Stimulated activated CD8-positive, alpha-beta memory T cell treated with anti-CD3 and anti-CD28 coated beads, Interleukin-4, amount 100 ng/mL, for 48 hours (primary cell): Measurements from ENCODE around the gene ACTR3.

ENCODE experiments used
- DNase-seq: peaks from one replicate; pipeline ENCODE4 v3.0.0-alpha.2; 2020

The ACTR3 gene

DNA sequence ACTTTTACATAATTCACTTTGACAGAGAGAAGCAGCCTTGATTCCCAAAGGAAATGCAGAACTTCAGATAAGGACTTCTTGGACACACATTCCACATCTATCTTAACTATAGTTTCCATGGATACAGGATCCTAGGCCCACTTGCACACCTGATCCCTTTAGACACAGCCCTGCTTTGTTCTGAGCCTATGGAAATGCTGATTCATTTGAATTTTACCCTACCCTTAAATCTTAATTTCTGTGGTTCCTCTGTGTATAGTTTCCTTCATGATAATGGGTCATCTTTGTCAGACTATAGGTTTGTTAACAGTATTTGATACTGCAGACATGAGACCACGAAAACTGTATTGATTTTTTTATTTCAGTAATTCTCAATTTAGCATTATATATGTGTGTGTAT lies 77.4 kb downstream of the ACTR3 start:
- DNase-seq: no peak

GRCh38 chr2:113972766-113973165 lies 82.9 kb downstream of the ACTR3 start:
- no peak for DNase-seq

DNA sequence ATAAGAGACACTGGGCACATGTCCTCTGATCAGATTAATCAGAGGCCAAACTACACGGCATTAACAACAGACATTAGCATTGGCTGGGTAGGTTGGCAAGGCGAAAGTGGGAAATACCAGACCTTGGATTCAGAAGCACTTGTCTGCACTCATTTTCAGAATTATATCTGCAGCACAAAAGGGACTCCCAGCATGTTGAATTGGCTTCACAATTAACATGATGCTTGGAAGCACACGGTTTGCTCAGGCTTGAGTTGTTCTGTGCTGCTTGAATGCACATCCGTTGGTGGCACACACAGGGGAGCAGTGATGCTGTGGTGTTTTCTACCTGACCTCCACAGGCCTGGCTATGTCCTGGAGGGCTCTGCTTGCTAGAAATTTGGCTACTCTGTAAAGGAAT lies 83.9 kb downstream of the ACTR3 start:
- DNase-seq: no peak

- DNase-seq: no peak
Measured at GRCh38 chr2:113974727-113975126, 84.8 kb downstream of the ACTR3 start.

GRCh38 chr2:113976277-113976928 lies 86.5 kb downstream of the ACTR3 start:
- no peak for DNase-seq

DNA sequence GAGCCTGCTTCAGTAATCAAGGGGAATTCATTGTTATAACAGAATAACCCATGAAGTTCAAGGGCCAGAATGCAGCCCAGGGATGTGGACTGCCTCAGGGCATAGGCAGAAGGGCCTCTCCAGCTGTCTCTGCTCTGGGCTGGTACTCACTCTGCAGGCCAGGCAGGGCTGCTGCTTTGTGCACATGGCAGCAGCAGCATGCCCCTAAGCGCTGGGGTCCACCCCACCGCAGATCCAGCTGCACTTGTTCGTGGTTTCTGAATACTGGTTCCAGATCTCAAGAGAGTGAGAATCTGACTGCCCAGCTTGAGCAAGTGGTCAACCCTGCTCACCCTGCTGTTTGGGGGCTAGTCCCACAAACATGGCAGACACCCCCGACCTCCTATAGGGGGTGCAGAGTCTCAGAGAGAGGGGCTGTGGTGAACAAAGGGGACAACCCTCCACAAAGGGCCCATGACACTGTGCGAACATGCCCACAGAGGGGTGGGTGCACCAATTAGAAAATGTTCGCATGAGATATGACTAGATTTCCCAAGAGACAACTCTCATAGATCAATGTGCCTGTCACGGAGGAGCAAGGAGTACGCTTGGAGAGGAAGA lies 87.3 kb downstream of the ACTR3 start:
- no peak for DNase-seq

DNA sequence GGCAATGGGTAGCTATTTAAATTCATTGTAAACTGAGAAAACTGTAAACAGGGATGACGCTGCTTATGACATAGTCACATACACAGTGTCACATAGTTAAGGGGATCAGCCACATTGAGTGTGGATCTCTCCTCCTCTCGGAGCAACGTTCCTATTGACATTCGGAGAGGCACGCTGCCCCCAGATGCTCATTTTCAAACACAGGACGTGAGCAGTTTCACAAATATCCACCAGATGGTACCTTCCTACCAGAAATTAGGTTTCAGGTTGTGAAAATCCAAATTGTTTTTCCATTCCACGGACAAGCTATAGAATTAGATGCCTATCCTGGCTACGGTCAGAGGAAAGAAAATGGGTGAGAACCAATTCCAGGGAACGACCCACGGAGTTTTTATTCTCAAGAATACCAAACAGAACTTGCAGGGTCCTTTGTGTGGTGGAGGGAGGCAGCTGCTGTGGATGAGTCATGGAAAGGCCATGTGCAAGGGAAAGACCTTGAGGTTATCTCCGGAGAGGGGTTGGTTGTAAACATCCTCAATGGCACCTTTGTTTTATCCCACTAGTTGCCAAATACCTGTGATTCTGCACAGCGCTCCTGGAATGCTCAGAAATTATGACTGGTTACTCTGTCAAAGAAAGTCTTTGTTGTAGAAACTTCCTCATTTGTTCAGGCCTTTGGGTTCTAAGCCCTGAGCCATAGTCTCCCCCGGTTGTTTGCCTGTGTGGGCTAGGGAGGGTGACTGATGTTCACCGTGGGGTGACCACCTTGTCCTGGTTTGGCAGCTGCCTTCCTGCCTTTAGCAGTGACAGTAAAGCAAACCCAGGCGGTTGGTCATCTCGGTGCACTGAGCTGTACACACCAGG lies 88.0 kb downstream of the ACTR3 start:
- no peak for DNase-seq

DNA sequence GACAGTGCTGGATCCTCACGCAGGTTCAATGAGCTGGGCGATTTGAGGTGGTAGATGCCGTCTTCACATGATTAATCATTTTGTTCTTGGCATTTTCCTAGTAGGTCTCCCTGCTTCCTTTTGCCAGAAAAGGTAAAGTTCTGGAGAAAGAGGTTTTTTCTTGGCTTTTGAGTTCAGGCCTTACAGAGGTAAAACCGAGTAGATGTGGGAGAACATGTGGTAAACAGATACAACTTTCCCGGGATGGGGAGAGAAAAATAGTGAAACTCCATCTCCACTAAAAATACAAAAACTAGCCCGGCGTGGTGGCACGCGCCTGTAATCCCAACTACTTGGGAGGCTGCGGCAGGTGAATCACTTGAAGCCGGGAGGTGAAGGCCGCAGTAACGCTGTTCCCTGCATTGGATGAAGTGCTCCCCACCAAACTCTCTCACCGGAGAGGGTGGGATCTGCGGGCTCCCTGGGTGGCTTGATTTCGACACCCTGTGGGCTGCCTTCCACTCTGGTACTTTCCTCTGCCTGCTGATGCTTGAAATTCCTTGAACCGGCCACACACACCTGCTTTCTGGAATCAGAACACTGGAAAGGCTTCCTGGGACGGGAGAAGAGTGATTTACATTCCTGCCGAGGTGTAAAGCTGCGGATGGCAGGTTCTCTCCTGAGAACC lies 88.8 kb downstream of the ACTR3 start:
- no peak for DNase-seq

DNA sequence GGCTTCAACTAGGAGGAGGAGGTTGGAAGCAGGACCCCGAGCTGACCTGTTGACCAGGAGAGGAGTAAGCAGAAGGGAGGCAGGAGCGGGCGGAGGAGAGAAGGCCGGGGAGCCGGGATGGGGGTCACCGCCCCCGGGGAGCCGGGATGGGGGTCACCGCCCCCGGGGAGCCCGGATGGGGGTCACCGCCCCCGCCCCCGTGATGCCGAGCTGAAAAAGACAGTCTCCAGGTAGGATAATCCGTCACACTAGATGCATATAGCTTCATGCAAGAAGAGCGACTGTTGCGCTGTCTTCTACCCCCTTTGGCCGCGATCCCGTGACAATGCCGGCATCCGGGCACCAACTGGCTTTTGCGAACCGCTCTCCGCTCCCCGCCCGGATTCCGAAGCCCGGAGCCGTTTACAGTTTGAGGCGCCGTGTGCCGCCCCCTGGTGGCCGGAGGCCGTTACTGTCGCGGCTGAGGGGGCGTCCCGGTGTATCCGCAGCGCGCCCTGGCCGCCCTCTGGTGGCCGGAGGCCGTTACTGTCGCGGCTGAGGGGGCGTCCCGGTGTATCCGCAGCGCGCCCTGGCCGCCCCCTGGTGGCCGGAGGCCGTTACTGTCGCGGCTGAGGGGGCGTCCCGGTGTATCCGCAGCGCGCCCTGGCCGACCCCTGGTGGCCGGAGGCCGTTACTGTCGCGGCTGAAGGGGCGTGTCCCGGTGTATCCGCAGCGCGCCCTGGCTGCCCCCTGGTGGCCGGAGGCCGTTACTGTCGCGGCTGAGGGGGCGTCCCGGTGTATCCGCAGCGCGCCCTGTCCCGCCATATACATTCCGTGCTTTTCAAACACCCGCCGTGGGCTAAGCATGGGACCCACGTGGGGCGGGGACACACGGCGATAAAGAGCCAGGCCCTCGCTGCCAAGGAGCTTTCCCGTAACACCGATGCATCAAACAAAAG lies 89.6 kb downstream of the ACTR3 start:
- DNase-seq: peak; percentile 86

DNA sequence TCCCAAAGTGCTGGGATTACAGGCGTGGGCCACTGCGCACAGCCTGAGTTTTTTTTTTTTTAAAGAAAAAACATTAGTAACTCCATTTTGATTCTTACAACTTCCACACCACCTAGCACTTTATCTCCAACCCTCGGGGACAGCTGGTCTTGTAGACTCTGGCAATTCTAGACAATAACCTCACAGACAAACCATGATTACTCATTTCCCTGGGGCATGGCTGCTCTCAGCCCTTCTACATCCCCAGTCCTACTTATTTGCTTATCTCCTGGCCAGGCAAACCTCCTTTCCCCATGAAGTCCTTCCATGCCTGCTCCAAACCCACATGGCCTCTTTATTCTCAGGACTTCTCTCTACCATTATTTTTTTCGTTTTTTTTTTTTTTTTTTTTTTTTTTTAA lies 91.1 kb downstream of the ACTR3 start:
- no peak for DNase-seq

- no peak for DNase-seq
Measured at GRCh38 chr2:113981404-113982134, 91.7 kb downstream of the ACTR3 start.

DNA sequence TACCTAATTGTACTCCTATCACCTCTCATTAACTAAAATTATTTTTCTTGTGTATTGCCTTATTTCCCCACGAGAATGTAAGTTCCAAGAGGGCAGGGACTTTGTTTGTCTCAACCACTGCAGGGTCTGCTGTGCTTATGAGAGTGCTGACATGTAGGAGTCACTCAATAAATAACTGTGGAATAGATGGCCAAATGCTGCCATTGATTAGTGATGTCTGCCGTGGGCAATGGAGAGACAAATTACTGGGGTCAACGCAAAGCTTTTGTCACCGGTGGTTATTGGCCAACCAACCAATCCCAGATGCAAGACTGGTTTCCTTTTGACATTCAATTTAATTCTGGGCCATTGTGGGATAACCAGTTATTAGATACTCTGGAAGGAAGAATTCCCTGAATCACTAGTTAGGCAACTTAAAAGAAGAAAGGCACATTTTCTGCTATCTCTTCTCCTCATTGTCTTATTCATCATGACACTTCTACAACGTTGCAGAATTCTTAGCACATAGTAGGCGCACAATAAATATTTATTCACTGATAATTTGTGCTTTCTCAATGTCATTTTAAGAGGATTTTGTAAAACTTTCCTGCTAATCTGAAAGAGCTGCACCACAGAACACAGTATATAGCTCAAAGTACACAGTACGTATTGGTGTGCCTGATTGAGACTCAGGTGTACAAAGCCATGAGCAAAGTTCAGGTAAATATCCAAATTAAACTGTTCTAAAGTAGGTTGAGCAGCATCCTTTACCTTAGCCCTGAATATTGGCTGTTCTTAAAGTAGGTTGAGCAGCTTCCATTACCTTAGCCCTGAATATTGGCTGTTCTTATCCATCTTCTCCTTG lies 95.9 kb downstream of the ACTR3 start:
- DNase-seq: no peak

GRCh38 chr2:113986762-113987290 lies 96.9 kb downstream of the ACTR3 start:
- no peak for DNase-seq

GRCh38 chr2:113992090-113992489 lies 102.2 kb downstream of the ACTR3 start:
- DNase-seq: no peak

- no peak for DNase-seq
Measured at GRCh38 chr2:113996671-113997594, 107.0 kb downstream of the ACTR3 start.

DNA sequence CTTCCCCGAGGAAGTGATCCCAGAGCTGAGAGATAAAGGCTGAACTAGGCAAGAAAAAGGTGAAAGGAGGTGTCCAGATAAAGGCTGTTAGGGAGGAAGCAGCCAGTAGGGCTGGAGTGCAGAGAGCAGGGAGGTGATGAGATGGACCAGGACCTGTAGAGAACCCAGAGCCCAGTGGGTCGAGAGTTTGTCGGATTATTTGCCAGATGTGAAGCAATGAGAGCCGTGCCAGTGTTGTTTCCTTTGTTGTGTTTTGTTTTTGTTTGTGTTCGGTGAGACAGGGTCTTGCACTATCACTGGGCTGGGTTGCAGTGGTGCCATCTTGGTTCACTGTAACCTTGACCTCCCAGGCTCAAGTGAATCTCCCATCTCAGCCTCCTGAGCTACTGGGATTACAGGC lies 111.3 kb downstream of the ACTR3 start:
- no peak for DNase-seq

- DNase-seq: no peak
Measured at GRCh38 chr2:114001937-114002336, 112.0 kb downstream of the ACTR3 start.

DNA sequence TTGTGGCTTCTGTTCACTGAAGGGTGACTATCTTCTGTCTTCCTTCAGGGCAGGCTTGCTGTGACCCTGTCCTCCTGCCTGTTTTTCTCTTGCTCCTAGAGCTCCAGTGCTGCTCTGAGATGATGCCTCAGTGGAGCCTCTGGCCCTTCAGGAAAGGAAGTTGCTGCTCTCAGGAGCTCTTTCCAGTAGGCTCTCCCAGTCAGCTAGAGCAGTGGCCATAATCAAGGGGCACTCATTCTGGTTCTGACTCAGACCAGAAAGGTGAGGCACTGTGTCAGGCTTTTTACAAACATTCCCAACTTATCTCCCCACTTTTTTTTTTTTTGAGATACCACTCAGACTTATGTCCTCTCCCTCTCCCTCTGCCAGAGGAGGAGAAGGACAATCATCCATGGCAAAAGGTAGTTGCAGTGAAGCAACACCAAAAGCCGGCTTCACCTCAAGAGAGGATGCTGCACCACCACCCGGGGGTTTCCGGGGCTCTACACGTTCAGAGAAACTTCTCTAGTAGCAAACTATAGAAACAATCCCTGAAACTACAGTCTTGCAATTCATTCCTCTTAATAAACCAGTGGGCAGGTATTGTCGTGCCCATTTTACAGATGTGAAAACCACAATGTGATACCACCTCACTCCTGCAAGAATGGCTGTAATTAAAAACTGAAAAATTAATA lies 115.4 kb downstream of the ACTR3 start:
- DNase-seq: no peak

- DNase-seq: no peak
Measured at GRCh38 chr2:114006460-114006859, 116.6 kb downstream of the ACTR3 start.
